HG03558 (cell line): ENCODE measurements around the gene RALA.
A peak's percentile ranks its signal among the peaks of the same experiment; 100 is the strongest.

ENCODE experiments used
- ATAC-seq: cut with Tn5 transposase; IDR thresholded peaks from one replicate; pipeline ENCODE4 v1.9.1; 2021; ENCODE audit warnings: moderate number of reproducible peaks; ENCODE audit not compliant: unreplicated experiment; ENCODE audit errors: extremely low read depth

The RALA gene

GRCh38 chr7:39623047-39623731, at the start of gene RALA:
Gene RALA (plus strand): TSS chr7:39623572. CDS start chr7:39686668, 63,096 bp downstream.
- ATAC-seq: peak; percentile 65

DNA sequence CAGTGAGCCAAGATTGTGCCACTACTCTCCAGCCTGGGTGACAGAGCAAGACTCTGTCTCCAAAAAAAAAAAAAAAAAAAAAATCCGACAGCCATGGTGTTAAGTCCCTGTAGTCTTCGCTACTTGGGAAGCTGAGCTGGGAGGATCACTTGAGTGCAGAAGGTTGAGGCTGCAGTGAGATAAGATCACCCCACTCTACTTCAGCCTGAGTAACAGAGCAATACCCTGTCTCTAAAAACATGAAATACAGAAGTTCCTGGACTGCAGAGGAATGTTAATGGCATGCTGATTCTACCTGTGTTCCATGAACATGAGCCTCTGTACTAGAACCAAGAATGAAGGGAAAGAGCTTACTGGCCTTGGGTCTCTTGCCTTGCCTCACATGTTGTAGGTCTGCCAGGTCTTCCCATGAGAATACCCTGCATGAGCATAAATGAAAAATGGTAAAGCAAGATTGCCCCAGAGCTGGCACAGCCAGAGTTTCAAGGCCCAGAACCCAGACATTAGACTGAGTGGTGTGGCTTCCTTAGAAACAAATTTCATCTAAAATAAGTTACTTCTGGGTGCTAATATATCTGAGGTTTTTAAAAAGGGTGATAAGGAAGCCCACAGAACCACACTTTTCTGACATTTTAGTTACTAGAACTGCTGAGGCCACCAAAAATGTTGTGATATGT, 48.6 kb upstream of the RALA start:
- no peak for ATAC-seq

DNA sequence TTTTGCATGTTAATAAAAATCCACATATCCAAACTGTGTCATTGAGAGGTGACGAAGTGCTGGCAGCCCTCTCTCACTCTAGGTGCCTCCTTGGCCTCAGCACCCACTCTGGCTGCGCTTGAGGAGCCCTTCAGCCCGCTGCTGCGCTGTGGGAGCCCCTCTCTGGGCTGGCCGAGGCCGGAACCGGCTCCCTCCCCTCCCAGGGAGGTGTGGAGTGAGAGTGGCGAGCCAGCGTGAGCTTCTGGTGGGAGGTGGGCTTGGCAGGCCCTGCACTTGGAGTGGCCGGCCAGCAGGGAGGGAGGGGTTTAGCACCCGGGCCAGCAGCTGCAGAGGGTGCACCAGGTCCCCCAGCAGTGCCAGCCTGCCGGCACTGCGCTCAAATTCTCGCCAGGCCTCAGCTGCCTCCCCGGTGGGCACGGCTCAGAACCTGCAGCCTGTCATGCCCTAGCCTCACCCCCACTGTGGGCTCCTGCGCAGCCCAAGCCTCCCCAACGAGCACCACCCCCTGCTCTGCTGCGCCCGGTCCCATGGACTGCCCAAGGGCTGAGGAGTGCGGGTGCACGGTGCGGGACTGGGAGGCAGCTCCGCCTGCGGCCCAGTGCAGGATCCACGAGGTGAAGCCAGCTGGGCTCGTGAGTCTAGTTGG, 46.0 kb upstream of the RALA start:
- no peak for ATAC-seq

GRCh38 chr7:39580149-39580874, 43.1 kb upstream of the RALA start:
- ATAC-seq: peak; percentile 59

DNA sequence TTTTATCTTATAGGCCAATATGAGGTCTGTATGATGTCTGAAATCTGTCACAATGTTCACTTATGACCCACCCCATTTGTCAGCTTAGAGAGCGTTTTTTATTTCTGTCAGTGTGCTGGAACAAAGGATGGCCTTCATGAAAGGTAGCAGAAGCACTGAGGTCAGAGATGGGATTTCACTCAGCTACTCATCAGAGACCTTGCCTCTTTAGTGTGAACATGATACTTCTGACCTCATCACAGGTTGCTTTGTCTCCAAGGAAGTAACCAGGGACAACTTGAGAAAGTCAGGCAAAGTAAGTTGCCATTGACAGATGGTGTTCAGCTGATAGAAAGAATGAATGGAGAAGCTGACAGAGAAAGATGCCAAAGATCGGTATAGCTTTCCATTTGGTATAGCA, 40.8 kb upstream of the RALA start:
- ATAC-seq: no peak

DNA sequence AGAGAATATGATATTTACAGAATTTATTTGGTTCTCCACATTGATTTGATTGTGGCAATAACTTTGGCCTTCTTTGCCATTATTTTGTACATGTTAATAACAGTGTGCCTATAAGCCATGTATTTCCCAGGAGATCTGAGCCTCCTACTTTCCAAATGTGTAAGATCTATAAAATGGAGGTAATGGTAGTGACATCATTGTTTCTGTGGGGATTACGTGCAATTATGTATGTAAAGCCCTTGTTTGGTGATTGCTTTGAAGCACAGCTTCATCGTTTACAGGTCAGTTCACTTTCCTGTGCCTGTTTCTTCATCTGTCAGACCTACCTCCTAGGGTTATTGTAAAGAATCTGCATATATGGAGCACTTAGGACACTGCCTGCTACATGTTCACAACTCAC, 39.8 kb upstream of the RALA start:
- no peak for ATAC-seq

- no peak for ATAC-seq
Measured at GRCh38 chr7:39587393-39587792, 36.0 kb upstream of the RALA start.

GRCh38 chr7:39588416-39588815, 35.0 kb upstream of the RALA start:
- no peak for ATAC-seq

DNA sequence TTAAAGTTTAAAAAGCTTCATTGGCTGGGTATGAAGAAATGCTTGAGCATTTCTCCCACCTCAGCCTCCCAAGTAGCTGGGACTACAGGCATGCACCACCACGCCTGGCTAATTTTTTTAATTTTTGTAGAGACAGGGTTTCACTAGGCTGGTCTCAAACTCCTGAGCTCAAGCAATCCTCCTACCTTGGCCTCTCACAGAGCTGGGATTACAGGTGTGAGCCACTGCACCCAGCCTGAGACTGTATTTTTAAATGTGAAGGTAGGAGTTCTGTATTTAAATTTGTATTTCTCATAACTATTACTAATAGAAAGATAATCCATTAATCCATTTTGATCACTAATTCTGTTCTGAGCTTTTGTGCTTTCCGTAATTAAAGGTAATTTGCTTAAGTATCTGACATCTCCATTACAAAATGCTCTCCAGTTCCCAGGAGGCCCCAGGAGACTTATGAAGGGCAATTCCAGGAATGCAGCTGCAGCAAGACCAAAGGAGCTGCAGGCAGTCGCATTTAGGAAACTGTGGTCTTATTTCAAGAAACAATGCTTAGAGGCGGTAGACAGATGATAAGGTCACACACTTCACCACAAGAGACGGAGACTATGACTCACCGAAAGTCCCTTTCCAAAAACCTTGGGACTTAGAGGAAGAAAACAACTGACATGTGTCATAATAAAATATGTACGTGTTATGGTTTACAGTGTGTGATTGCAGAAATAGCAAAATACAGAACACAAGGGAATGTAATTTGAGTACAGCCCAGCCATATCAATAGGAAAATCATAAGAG, 33.9 kb upstream of the RALA start:
- ATAC-seq: peak; percentile 84

- no peak for ATAC-seq
Measured at GRCh38 chr7:39592586-39592985, 30.8 kb upstream of the RALA start.

DNA sequence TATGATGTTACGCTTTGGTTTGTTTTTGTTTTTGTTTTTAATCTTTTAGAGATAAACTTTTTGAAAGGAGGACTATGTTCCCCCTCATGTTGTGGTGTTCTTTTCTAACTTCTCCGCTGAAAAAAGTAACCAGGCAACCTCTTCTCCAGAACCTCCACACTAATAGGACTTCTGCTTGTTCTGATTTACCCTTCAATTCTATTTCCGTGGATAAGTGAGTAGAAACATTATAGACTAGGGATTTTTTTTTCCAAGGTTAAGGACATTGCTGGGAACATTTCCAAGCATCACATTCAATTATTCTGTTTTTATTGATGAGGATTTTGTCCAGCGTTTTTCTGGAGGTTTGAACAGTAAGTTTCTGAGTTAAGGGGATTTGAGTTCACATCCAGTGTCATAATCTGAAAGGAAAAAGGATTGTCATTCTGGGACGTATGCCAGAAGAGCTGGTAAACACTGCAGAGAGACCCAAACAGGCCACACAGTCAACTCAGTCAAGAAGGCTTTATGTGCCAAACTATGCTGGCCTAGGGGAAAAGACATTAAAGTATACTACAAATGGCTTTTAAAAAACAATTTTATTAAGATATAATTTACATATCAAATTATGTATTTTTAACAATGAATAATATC, 28.3 kb upstream of the RALA start:
- ATAC-seq: no peak

DNA sequence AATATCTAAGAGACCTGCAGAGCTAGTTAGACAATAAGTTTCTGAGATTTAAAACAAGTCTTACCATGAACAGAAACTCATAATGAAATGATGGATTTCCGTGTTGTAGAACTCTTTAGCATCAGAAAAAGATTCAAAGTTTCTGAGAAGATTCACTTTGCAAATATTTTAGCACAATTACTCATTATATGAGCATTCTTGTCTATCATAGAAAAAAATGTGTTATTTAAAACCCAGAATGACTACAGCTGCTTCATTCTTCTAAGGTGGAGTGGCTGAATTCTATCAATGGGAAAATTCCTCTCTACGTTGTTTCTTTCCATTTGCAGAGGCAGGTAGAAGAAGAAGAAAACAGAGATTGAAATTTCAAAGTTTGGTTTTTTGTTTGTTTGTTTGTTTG, 21.0 kb upstream of the RALA start:
- no peak for ATAC-seq

DNA sequence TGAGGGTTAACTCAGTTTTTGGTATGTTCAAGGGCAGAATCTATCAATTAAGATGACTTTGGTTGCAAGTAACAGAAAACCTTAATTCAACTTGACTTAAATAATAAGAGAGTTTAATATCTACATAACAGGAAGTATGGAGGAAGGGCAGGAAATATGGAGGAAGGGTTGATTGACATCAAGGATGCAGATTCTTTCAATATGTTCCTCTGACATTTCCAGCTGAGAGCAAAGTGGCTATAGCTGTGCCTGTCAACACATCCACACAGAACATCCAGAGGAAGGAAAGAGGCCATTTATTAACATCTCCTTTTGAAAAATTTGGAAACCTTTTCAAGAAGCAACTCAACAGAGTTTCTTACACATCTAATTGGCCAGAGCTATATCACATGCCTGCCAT, 19.4 kb upstream of the RALA start:
- no peak for ATAC-seq

- no peak for ATAC-seq
Measured at GRCh38 chr7:39605087-39605486, 18.3 kb upstream of the RALA start.

DNA sequence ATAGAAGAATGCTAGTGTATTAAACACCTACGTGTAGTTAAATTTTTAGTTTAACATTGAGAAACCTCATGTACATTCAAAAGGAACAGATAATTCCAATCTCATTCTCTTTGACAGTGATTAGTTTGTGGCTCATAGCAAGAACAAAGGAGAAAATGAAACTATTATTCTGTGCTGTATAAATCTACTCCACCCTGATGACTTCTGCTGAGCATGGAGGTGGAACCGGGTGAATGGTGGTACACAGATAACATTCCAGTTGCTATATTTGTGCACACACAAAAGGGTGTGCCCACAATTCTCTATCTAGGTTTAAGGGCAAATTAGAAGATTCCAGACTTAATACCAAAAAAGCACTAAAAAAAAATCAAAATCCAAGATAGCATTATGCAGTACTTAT, 17.0 kb upstream of the RALA start:
- no peak for ATAC-seq

GRCh38 chr7:39606941-39607340, 16.4 kb upstream of the RALA start:
- ATAC-seq: no peak

GRCh38 chr7:39607865-39608264, 15.5 kb upstream of the RALA start:
- no peak for ATAC-seq

- ATAC-seq: no peak
Measured at GRCh38 chr7:39608278-39608677, 15.1 kb upstream of the RALA start.

- no peak for ATAC-seq
Measured at GRCh38 chr7:39609113-39609934, 14.0 kb upstream of the RALA start.
